OCI-LY3 (cell line): ENCODE measurements around the gene KHDRBS1.

ENCODE experiments used
- H2AFZ ChIP-seq: fragments of 200-600, 300-600 bp; shearing (Covaris generic); 2 replicates; pipeline ENCODE4 v1.6.0; 2014; ENCODE audit warnings: antibody characterized with exemption, low read depth, low read length
- H3K27ac ChIP-seq: fragments of 200-600, 300-600 bp; sonication (generic); 2 replicates; pipeline ENCODE4 v1.5.1; 2014; ENCODE audit warnings: mild to moderate bottlenecking, low read length, moderate library complexity, mixed read lengths
- H3K27me3 ChIP-seq: fragments of 200-600, 300-600 bp; sonication (generic); 2 replicates; pipeline ENCODE4 v1.6.1; 2014; ENCODE audit warnings: low read depth, low read length, mixed read lengths
- H3K36me3 ChIP-seq: fragments of 200-600, 300-600 bp; sonication (generic); replicated peaks from 2 replicates; pipeline ENCODE3; 2014; ENCODE audit warnings: low read depth, low read length, mixed read lengths
- H3K4me1 ChIP-seq: fragments of 300-600, 200-600 bp; sonication (generic); 2 replicates; pipeline ENCODE4 v1.6.1; 2014; ENCODE audit warnings: low read length, mixed read lengths
- H3K4me2 ChIP-seq: fragments of 200-600, 300-600 bp; sonication (generic); 2 replicates; pipeline ENCODE4 v1.6.1; 2014; ENCODE audit warnings: low read length, mixed read lengths
- H3K4me3 ChIP-seq: fragments of 300-600, 200-600 bp; sonication (generic); 2 replicates; pipeline ENCODE4 v1.5.1; 2014; ENCODE audit warnings: antibody characterized with exemption, mild to moderate bottlenecking, low read length, moderate library complexity
- H3K79me2 ChIP-seq: fragments of 300-600, 200-600 bp; shearing (Covaris generic); 2 replicates; pipeline ENCODE4 v1.6.1; 2014; ENCODE audit warnings: mild to moderate bottlenecking, low read length, mixed read lengths
- H3K9ac ChIP-seq: fragments of 300-600, 200-600 bp; shearing (Covaris generic); 2 replicates; pipeline ENCODE4 v1.6.0; 2014; ENCODE audit warnings: mild to moderate bottlenecking, low read length, moderate library complexity
- H3K9me3 ChIP-seq: fragments of 200-600, 300-600 bp; shearing (Covaris generic); 2 replicates; pipeline ENCODE4 v1.6.1; 2014; ENCODE audit warnings: low read length, mixed read lengths; ENCODE audit not compliant: insufficient read depth
- H4K20me1 ChIP-seq: fragments of 200-600, 300-600 bp; sonication (generic); 2 replicates; pipeline ENCODE4 v1.6.1; 2016; ENCODE audit warnings: low read length, mixed read lengths; ENCODE audit not compliant: insufficient read depth
- CTCF ChIP-seq: fragments of 200-600, 300-600 bp; sonication (generic); IDR thresholded peaks from 2 replicates; pipeline ENCODE4 v1.5.1; 2014; ENCODE audit warnings: antibody characterized with exemption, low read length, low read depth
- EZH2phosphoT487 ChIP-seq: fragments of 200-600 bp; shearing (Covaris generic); IDR thresholded peaks from 2 replicates; pipeline ENCODE4 v1.6.1; 2018; ENCODE audit warnings: antibody characterized with exemption, mixed run types, low read depth

The KHDRBS1 gene

DNA sequence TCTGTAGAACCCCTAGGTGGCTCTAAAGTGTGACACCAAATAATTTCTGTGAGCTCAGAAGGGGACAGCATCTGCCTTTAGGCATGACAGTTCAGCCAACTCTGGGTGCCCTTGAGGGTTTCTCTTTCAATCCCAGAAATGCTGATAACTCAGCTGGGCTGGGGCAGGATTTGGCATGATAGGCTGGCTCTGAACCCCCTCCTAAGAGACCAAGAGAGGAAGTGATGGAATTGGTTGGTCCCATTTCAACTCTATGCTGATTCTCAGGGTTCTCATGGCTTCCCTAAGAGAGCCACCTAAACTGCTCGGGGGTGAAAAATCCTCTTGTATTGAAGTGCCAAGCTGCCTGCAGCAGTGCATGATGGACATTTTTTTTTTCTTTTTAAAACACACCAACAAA, 30.6 kb downstream of the KHDRBS1 start:
- H3K9me3 ChIP-seq: no peaks in the 10 kb centered on the region
- H3K27me3 ChIP-seq: no peaks in the 10 kb centered on the region
- TF ChIP-seq CTCF: no peak
- no peak for TF ChIP-seq EZH2phosphoT487
- no peaks in the 10 kb centered on the region; the same call in 1 of the 2 replicates for H3K79me2 ChIP-seq
- no peak overlapping the region for H3K4me3 ChIP-seq
- H3K4me2 ChIP-seq: no peak overlapping the region
- H3K27ac ChIP-seq: no peak overlapping the region
- no peaks in the 10 kb centered on the region for H4K20me1 ChIP-seq
- peaks cover 71% of the 10 kb centered on the region for H3K36me3 ChIP-seq
- no peak overlapping the region for H3K9ac ChIP-seq
- H2AFZ ChIP-seq: no peak overlapping the region
- no peaks in the 10 kb centered on the region for H3K4me1 ChIP-seq

GRCh38 chr1:32045772-32046171, 32.1 kb downstream of the KHDRBS1 start:
- Histone ChIP-seq H3K9ac (no peak overlapping the region), H3K79me2 (no peaks in the 10 kb centered on the region), H4K20me1 (no peaks in the 10 kb centered on the region), H3K27ac (no peak overlapping the region), H3K9me3 (no peaks in the 10 kb centered on the region), H3K4me2 (no peak overlapping the region), H3K4me1 (no peaks in the 10 kb centered on the region), H2AFZ (no peak overlapping the region), H3K4me3 (no peak overlapping the region), H3K36me3 (peaks cover 59% of the 10 kb centered on the region), H3K27me3 (no peaks in the 10 kb centered on the region)
- TF ChIP-seq EZH2phosphoT487 (no peak), CTCF (no peak)

GRCh38 chr1:32047701-32048100, 34.0 kb downstream of the KHDRBS1 start:
- Histone ChIP-seq H3K9me3 (no peaks in the 10 kb centered on the region), H3K9ac (no peak overlapping the region), H3K4me2 (no peak overlapping the region), H2AFZ (no peak overlapping the region), H3K79me2 (no peaks in the 10 kb centered on the region), H4K20me1 (no peaks in the 10 kb centered on the region), H3K4me3 (no peak overlapping the region), H3K4me1 (no peaks in the 10 kb centered on the region), H3K36me3 (peaks cover 53% of the 10 kb centered on the region), H3K27ac (no peak overlapping the region), H3K27me3 (no peaks in the 10 kb centered on the region)
- TF ChIP-seq EZH2phosphoT487: no peak
- TF ChIP-seq CTCF: no peak

DNA sequence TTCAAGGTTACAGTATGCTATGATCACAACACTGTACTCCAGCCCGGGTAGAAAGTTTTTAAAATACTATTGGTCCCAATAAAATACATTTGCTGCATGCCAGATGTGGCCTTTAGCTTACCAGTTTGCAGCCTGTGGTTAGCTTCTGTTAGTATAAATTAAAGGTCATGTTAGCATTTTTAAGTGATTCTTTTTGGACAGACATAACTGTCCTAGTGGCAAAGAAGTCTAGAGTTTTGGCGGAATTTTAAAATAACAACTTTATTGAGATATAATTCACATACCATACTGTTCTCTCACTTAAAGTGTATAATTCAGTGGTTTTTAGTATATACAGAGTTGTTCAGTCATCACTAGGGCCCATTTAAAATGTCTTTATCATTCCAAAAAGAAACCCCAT, 34.8 kb downstream of the KHDRBS1 start:
- Histone ChIP-seq H3K27ac (no peak overlapping the region), H3K27me3 (no peaks in the 10 kb centered on the region), H3K4me3 (no peak overlapping the region), H3K4me1 (no peaks in the 10 kb centered on the region), H3K36me3 (peaks cover 46% of the 10 kb centered on the region), H3K4me2 (no peak overlapping the region), H3K9ac (no peak overlapping the region), H2AFZ (no peak overlapping the region), H4K20me1 (no peaks in the 10 kb centered on the region), H3K79me2 (no peaks in the 10 kb centered on the region), H3K9me3 (no peaks in the 10 kb centered on the region)
- TF ChIP-seq EZH2phosphoT487 (no peak), CTCF (no peak)
